GM12872 (cell line): Measurements from ENCODE around the gene FLOT2.

ENCODE experiments used
- TF ChIP-seq, protein P1 (sequence below): IDR thresholded peaks from 3 replicates; pipeline ENCODE4 v1.5.1; 2011; ENCODE audit warnings: low read depth, mild to moderate bottlenecking, low read length, moderate library complexity; ENCODE audit not compliant: insufficient read depth

The FLOT2 gene

DNA sequence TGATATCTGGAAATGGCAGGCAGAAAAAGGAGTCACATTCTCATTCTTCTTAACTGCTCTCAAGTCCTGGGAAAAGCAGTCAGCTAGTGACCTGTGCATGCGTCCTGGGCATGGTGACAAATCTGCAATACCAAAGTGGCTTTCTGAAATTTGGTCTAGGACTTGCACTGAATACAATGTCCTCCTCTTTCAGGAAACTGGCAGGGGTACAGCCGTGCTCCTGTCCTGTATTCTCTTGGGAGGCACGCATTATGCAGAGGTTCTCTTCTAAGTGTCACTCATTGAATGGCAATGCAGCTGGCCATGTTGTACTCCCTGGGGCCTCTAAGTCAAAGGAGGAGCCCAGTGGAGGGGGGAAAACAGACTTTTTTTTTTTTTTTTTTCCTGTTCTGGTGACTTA is 43.1 kb upstream of the FLOT2 start:
- TF ChIP-seq, protein P1, sequence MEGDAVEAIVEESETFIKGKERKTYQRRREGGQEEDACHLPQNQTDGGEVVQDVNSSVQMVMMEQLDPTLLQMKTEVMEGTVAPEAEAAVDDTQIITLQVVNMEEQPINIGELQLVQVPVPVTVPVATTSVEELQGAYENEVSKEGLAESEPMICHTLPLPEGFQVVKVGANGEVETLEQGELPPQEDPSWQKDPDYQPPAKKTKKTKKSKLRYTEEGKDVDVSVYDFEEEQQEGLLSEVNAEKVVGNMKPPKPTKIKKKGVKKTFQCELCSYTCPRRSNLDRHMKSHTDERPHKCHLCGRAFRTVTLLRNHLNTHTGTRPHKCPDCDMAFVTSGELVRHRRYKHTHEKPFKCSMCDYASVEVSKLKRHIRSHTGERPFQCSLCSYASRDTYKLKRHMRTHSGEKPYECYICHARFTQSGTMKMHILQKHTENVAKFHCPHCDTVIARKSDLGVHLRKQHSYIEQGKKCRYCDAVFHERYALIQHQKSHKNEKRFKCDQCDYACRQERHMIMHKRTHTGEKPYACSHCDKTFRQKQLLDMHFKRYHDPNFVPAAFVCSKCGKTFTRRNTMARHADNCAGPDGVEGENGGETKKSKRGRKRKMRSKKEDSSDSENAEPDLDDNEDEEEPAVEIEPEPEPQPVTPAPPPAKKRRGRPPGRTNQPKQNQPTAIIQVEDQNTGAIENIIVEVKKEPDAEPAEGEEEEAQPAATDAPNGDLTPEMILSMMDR: no peak

DNA sequence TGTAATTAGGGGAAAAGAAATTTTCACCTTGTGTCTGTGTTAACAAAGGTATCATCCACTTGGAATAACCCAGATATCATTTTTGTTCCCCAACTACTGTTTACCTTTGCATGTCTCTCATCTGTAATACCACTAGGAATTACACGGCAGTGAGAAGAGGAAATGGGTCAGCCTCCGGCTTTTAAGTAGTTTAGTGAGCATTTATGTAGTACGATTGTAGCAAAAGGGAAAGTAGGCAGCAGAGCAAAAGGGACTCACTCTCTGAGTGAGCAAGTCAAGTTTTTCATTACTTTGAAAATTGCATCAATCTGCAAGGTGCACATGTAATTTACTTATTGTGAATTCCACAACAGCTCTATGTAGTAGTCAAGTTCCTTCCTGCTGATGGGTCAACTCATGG is 42.6 kb upstream of the FLOT2 start:
- TF ChIP-seq, protein P1: no peak

DNA sequence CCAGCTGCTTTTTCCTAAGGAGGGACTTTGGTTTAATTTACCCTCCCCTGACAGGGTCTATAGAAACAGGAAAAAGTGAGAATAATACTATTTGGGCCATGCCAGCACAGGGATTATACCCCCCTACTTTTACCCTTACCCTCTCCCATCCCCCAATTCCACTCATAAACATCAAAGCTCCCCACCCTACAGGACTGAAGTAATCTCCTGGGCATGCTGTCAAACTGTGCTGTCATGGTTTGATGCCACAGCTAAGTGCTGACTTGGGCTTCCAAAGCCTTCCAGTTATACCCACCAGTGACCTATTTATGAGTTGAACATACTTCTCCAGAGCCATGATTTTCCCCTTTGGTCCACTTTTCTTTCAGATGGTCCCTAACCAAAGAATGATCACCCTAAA is 41.0 kb upstream of the FLOT2 start:
- TF ChIP-seq, protein P1: no peak

DNA sequence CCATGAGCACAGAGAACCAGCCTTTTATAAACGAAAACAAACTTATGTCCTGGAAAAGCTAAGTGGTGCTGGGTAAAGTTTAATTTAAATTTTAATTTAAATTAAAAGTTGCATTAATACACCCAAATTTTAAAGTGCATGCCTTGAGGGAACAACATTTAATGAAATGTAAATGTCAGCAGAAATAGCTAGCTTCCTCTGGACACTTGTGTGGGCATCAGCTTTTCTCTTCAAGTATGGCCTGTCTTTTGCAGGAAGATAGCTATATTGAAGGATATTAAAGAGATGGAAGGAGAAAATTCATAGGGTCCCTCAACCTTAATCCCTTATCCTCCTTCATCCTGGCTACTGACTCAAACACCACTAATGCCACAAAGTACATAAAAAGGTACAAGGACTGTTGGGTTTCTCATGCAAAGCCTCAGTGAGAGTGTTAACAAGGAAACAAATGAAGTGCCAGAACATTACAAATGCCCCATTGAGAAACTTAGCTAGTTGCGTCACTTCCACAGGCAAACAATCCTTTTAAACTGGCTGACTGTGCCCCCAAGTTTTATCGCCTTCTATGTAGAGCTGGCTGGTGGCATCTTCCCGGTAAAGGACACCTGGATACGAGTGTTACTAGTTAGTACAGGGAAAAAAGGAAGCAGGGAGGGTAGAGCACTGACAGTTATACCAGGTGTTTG is 39.7 kb upstream of the FLOT2 start:
- TF ChIP-seq, protein P1: no peak

DNA sequence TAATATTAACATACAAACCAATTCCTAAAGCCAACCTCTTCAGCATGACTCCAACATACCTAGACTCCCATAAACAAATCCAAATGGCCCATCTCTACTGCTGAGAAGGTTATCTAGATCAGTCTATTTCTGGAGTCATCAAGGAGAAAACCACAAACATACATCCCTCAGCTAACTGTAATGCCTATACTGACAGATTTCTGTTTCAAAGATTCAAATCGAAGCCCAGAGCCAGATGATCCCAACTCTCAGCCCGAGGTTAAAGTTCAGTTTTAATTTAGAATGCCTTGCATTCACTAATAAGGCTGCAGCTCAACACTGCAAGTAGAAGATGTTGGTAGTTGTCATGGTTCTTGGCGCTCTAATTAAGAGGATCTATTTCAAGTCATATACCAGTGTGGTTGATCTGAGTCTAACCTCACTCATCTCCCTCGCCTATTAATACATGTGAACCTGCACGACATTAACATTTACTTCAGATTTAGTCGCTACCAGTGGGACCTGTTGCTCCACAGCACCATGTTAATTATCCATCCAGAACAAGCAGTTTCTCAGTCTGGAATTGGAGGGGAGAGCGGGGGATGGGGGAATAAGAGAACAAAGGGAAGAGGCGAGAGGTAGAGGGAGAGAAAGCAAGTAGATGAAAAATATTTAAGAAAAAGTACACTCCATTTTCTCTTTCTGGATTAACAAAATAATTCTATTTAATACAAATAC is 38.4 kb upstream of the FLOT2 start:
- TF ChIP-seq, protein P1: no peak

DNA sequence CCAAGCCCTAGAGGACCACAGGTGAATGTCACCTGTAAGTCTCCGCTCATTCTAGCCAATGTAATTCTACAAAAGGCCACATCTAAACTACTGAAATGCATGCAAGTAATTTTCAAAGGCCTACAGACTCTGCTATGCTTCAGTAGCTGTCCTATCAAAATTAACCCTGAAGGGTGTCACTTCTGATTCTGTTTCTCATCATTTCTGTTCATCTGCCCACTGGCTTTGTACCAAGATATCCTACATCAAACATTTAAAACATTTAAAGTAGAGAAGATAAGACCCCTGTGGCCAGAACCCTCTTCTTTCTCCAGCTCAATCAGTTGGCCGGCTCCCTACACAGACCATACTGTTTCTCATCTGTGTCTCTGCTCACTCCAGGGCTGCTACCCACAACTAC is 32.3 kb upstream of the FLOT2 start:
- TF ChIP-seq, protein P1: no peak

DNA sequence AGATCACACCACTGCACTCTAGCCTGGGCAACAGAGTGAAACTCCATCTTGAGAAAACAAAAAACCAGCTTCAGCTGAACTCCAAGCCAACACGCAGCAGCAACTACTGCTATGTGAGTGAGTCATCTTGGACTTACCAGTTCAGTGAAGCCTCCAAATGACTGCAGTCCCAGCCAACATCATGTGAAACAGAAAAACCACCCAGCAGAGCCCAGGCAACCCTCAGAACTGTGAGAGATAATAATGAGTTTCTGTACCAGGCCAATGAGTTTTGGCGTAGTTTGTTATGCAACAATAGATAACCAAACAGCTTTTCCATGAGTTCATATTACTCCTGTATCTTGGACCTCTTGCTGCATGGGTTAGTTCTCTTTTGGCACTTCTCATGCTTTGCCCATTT is 30.5 kb upstream of the FLOT2 start:
- TF ChIP-seq, protein P1: no peak
